GM19372 (cell line): Measurements from ENCODE around the gene YPEL2.
"Not testable (repeated sequence)": the region's sequence is repeated elsewhere in the genome, so short reads cannot be mapped to it uniquely, and the experiment has no call there.

Source experiments
- ATAC-seq: cut with Tn5 transposase; IDR thresholded peaks from one replicate; pipeline ENCODE4 v1.9.1; 2021; ENCODE audit warnings: mild to moderate bottlenecking, low read depth, moderate library complexity; ENCODE audit not compliant: unreplicated experiment

Gene YPEL2

GRCh38 chr17:59373882-59374495 lies 42.5 kb downstream of the YPEL2 start:
- no peak for ATAC-seq

- no peak for ATAC-seq
Observed at GRCh38 chr17:59374612-59375011, 43.2 kb downstream of the YPEL2 start.

DNA sequence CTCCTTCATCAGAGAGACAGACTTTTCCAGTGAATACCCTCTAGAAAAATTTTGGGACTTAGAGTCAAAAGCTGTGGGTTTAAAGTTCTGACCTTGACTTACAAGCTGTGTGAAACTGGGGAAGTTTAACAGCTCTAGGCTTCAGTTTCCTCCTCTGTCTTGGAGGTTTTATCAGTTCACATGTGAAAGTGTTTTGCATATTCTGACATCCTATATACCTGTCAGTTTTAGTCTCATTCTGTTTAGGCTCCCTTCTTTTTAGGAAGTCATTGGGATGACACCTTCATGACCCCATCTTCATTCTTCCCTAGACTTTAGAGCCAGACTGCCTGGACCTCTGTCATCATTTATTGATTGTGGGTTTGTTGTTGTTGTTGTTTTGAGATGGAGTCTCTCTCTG lies 44.4 kb downstream of the YPEL2 start:
- no peak for ATAC-seq

DNA sequence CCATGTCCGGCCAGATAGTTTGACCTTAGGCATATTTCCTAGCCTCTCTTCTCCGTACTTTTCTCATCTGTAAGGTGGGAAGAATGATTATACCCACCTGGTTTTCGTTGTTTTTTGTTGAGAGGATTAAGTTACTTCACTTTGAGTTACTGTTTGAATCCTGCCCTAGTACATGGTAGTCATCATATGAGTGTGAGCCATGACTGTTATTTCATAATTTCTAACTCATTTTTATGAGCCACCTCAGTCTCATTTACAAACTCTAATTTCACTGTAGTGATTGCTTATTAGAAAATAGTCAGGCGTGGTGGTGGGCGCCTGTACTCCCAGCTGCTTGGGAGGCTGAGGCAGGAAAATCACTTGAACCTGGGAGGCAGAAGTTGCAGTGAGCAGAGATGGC lies 45.1 kb downstream of the YPEL2 start:
- ATAC-seq: no peak

DNA sequence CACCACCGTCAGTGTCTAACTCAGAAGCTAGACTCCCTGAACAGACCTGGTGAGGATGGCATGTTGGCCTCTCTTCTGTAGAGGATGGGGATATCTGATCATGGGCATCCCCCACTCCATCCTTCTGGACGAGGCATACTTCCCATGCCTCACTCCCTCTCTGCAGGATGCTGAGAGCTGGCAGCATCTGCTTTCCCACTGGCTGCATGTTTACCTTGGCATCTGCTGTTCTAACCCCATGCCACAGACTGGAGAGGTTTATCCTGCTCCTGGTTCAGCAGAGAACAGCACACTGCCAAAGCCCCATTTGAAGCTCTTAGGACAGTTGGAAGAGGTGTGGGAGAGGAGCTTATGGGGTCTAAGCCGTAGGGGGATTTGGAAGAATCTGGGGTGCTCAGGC lies 46.0 kb downstream of the YPEL2 start:
- ATAC-seq: no peak

GRCh38 chr17:59378675-59379074 lies 47.2 kb downstream of the YPEL2 start:
- ATAC-seq: no peak

DNA sequence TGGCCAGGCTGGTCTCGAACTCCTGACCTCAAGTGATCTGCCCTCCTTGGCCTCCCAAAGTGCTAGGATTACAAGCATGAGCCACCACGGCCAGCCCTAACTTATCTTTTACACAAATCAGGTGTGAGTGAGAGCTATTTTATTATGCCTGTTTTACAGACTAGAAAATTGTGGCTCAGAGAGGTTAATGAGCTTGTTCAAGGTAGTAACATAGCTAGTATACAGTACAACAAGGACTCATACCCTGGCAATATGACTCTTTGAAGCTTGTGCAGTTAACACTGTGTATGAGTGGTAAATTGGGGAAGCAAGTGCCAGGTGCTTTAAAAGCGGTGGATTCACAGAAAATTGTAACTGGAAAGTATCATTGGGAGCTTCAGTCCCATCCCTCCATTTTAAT lies 49.0 kb downstream of the YPEL2 start:
- no peak for ATAC-seq

- no peak for ATAC-seq
Observed at GRCh38 chr17:59381716-59382570, 50.5 kb downstream of the YPEL2 start.

DNA sequence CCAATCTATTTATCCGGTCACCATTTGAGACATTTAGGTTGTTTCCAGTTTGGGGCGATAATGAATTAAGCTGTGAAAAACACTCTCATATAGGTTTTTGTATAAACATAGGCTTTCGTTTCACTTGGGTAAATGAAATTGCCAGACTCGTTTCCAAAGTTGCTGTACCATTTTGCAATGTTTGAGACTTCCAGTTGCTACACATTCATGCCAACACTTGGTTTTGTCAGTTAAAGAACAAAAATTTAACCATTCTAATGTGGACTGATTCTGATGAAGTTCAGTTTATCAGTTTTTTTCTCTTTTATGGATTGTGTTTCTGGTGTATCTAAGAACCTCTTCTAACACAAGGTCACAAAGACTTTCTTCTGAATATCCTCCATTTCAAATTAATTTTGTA lies 52.4 kb downstream of the YPEL2 start:
- ATAC-seq: no peak

DNA sequence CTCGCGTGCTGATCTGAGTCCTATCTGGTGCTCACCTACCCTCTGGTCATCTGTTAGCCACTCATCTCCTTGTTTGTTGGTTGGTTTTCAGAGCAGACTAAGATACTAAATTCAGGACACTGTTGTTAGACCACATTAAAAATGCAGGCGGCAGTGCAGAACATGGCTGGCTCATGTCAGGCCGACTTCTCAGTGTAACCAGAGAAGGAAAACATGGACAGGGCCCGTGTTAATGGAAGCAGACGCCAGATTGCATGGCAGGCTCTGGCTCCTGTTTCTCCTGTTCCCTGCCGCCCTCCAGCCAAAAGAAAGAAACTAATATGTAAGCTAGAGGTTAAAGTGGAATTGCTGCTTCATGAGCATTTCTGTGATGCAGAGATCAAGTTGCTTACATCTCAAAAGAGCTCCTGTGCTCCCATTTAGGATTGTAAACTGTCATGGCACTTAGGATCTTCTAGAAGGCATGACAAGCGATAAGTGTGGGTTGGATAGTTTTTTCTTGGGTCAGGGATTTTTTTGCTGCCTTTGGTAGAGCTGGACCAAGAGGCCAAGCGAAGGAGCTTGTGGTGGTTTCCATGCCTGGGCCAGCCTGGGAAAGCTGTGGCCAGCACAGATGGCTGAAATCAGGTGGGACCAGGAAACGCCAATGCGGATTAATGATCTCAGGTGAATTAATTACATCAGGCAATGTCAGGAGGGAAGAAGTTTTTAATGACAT lies 56.1 kb downstream of the YPEL2 start:
- ATAC-seq: no peak

- ATAC-seq: no peak
Observed at GRCh38 chr17:59388069-59388556, 56.7 kb downstream of the YPEL2 start.

- ATAC-seq: no peak
Observed at GRCh38 chr17:59389066-59389465, 57.6 kb downstream of the YPEL2 start.

- no peak for ATAC-seq
Observed at GRCh38 chr17:59391021-59391420, 59.6 kb downstream of the YPEL2 start.

DNA sequence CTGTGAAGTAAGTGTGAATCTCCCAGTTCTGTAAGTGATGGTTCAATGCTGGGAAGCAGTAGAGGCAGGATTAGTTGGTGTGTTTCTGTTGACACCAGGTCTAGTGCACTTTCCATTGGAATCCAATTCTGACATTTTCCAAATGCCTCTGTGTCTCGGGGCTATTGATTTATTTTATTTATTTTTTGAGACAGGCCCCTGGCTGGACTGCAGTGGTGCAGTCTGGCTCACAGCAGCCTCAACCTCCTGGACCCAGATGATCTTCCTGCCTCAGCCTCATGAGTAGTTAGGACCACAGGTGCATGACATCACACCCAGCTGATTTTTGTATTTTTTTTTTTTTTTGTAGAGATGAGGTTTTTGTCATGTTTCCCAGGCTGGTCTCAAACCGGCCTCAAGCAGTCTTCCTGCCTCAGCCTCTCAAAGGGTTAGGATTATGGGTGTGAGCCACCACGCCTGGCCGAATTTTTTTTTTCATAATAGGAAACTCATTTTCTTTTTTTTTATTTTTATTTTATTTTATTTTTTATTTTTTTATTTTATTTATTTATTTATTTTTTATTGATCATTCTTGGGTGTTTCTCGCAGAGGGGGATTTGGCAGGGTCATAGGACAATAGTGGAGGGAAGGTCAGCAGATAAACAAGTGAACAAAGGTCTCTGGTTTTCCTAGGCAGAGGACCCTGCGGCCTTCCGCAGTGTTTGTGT lies 61.7 kb downstream of the YPEL2 start:
- ATAC-seq: no peak

DNA sequence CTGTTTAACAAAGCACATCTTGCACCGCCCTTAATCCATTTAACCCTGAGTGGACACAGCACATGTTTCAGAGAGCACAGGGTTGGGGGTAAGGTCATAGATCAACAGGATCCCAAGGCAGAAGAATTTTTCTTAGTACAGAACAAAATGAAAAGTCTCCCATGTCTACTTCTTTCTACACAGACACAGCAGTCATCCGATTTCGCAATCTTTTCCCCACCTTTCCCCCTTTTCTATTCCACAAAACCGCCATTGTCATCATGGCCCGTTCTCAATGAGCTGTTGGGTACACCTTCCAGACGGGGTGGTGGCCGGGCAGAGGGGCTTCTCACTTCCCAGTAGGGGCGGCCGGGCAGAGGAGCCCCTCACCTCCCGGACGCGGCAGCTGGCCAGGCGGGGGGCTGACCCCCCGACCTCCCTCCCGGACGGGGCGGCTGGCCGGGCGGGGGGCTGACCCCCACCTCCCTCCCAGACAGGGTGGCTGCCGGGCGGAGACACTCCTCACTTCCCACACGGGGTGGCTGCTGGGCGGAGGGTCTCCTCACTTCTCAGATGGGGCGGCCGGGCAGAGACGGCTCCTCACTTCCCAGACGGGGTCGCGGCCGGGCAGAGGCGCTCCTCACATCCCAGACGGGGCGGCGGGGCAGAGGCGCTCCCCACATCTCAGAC lies 62.4 kb downstream of the YPEL2 start:
- not testable (repeated sequence) for ATAC-seq

- no peak for ATAC-seq
Observed at GRCh38 chr17:59396134-59396826, 64.8 kb downstream of the YPEL2 start.

GRCh38 chr17:59397316-59398073 lies 66.0 kb downstream of the YPEL2 start:
- ATAC-seq: no peak

DNA sequence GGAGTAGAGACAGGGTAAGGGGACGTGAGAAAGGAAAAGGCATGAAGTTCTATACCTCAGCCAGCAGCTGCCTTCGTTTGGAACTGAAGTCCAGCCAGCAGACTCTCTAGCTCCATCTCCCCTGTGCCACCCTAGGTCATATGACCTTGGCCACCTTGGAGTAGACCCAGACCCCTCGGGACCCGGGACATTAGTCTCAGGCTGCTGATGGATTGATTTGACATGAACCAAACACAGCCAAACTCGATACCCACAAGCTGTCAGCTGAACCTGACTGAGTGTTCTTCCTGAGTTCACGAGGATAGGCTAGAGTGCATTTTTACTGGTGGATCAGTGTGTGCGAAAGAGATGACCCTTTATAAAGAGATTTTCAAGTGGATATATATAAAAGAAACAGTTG lies 68.5 kb downstream of the YPEL2 start:
- no peak for ATAC-seq

DNA sequence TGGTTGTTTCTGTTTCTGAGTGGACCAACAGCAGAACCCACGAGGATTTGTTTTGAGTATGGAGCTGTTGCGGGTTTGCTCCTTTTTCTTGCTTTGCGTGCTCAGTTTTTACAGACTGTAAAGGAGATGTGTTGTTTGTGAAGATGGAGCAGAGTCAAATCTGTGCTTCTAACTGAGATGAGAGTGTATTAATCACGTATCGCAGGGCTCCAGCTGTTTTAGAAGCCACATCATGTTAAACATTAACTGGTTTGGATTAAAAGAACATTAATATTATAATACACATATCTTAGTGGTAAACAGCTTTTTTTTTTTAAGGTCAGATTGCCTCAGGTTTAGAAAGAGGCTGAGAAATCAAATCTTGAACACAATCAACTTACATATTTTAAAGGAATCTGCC lies 69.4 kb downstream of the YPEL2 start:
- ATAC-seq: no peak
